Skin epidermis (tissue), 12 donors: ENCODE measurements around the gene MET.
"Not testable (repeated sequence)": the region's sequence is repeated elsewhere in the genome, so short reads cannot be mapped to it uniquely, and the experiment has no call there.

Experiments
- H3K27ac ChIP-seq, 21 experiments: fragments of 200-600 bp; sonication (generic) in 11 of 21; one replicate each; pipeline ENCODE4 v1.5.0; 2020; ENCODE audit warnings: mild to moderate bottlenecking in 3 of 21, inconsistent platforms in 2 of 21, moderate library complexity in 2 of 21
- H3K4me3 ChIP-seq, 7 experiments: fragments of 200-600 bp; sonication (generic) in 2 of 7; one replicate each; pipeline ENCODE4 v1.5.0; 2020; ENCODE audit warnings: inconsistent platforms in 2 of 7, mild to moderate bottlenecking in 2 of 7, moderate library complexity in 1 of 7

Gene MET

GRCh38 chr7:116740231-116740630, 68.2 kb downstream of the MET start:
- Histone ChIP-seq H3K4me3 (no peak overlapping the region), H3K27ac (no peak overlapping the region)

- Histone ChIP-seq H3K27ac (no peak overlapping the region), H3K4me3 (no peak overlapping the region)
Observed at GRCh38 chr7:116740755-116741462, 68.9 kb downstream of the MET start.

- no peak overlapping the region for H3K27ac ChIP-seq
Observed at GRCh38 chr7:116741625-116742316, 69.8 kb downstream of the MET start.

GRCh38 chr7:116742641-116743040, 70.6 kb downstream of the MET start:
- Histone ChIP-seq H3K27ac (no peak overlapping the region), H3K4me3 (no peak overlapping the region)

More at GRCh38 chr7:116741625-116742316, 69.8 kb downstream of the MET start:
- H3K4me3 ChIP-seq: no peak overlapping the region

- not testable (repeated sequence) for H3K27ac ChIP-seq, H3K4me3 ChIP-seq
Observed at GRCh38 chr7:116743835-116744234, 71.8 kb downstream of the MET start.

- H3K27ac ChIP-seq, H3K4me3 ChIP-seq: not testable (repeated sequence)
Observed at GRCh38 chr7:116746388-116746787, 74.4 kb downstream of the MET start.

GRCh38 chr7:116751070-116751469, 79.1 kb downstream of the MET start:
- not testable (repeated sequence) for H3K27ac ChIP-seq, H3K4me3 ChIP-seq

GRCh38 chr7:116752305-116753074, 80.5 kb downstream of the MET start:
- peak overlapping the region in 1 of 21 experiments; percentile 8 for H3K27ac ChIP-seq
- no peak overlapping the region for H3K4me3 ChIP-seq

- no peak overlapping the region for H3K4me3 ChIP-seq
- H3K27ac ChIP-seq: no peak overlapping the region
Observed at GRCh38 chr7:116753130-116753529, 81.1 kb downstream of the MET start.

GRCh38 chr7:116754186-116754585, 82.2 kb downstream of the MET start:
- H3K4me3 ChIP-seq: no peak overlapping the region

GRCh38 chr7:116757283-116757682, 85.3 kb downstream of the MET start:
- no peak overlapping the region for H3K27ac ChIP-seq
- H3K4me3 ChIP-seq: no peak overlapping the region

More at GRCh38 chr7:116754186-116754585, 82.2 kb downstream of the MET start:
- H3K27ac ChIP-seq: no peak overlapping the region

GRCh38 chr7:116759642-116760041, 87.6 kb downstream of the MET start:
- not testable (repeated sequence) for H3K27ac ChIP-seq, H3K4me3 ChIP-seq

GRCh38 chr7:116762971-116763370, 91.0 kb downstream of the MET start:
- Histone ChIP-seq H3K27ac (no peak overlapping the region), H3K4me3 (no peak overlapping the region)

- H3K27ac ChIP-seq: no peak overlapping the region
Observed at GRCh38 chr7:116763647-116764046, 91.7 kb downstream of the MET start.

GRCh38 chr7:116766881-116767280, 94.9 kb downstream of the MET start:
- Histone ChIP-seq H3K27ac (no peak overlapping the region), H3K4me3 (no peak overlapping the region)

More at GRCh38 chr7:116763647-116764046, 91.7 kb downstream of the MET start:
- no peak overlapping the region for H3K4me3 ChIP-seq

GRCh38 chr7:116769546-116769945, 97.5 kb downstream of the MET start:
- Histone ChIP-seq H3K27ac (no peak overlapping the region), H3K4me3 (no peak overlapping the region)

GRCh38 chr7:116770941-116771340, 98.9 kb downstream of the MET start:
- Histone ChIP-seq H3K27ac (no peak overlapping the region), H3K4me3 (no peak overlapping the region)

GRCh38 chr7:116771640-116772039, 99.6 kb downstream of the MET start:
- no peak overlapping the region for H3K27ac ChIP-seq
- no peak overlapping the region for H3K4me3 ChIP-seq

GRCh38 chr7:116772423-116772863, 100.4 kb downstream of the MET start:
- H3K27ac ChIP-seq: peak overlapping the region in 1 of 21 experiments; percentile 0
- H3K4me3 ChIP-seq: no peak overlapping the region

GRCh38 chr7:116772926-116773749, 101.1 kb downstream of the MET start:
- no peak overlapping the region for H3K27ac ChIP-seq
- no peak overlapping the region for H3K4me3 ChIP-seq
